Caco-2 (cell line): ENCODE data around the gene HSPA8. TPM values are rescaled to one million over a fixed set of nuclear protein-coding genes. Genes with fewer than 3 reads are reported as not detected.

Source experiments
- Bru-seq: library from RNA; stranded (reverse); fragments of 400-500 nt; gene quantifications from one replicate; lab custom pipeline; 2021; lab: Mats Ljungman, UMichigan
- BruChase-seq, 2 experiments: library from RNA; stranded (reverse); fragments of 400-500 nt; gene quantifications; one replicate each; lab custom pipeline; 2021; lab: Mats Ljungman, UMichigan
- BruUV-seq: library from RNA; stranded (reverse); fragments of 400-500 nt; replicated peaks from 2 replicates; lab custom pipeline; 2021; lab: Mats Ljungman, UMichigan
- CTCF ChIA-PET: fragments of 300-600 bp; sonication (Branson Sonifier 250); formaldehyde crosslinking; loops from one replicate; lab custom pipeline; 2022; ENCODE audit warnings: antibody characterized with exemption; lab: Charles Lee
- POLR2A ChIA-PET: fragments of 300-600 bp; sonication (Branson Sonifier 250); formaldehyde crosslinking; loops from one replicate; lab custom pipeline; 2022; ENCODE audit warnings: antibody characterized with exemption; lab: Charles Lee
- DNase-seq, 2 experiments: peaks; one replicate each; pipeline versions ENCODE4 v3.0.0 to v3.0.0-alpha.2; 2020 to 2022
- H3K27me3 ChIP-seq: replicated peaks from 2 replicates; pipeline ENCODE4 v1.6.0; 2011; ENCODE audit warnings: low read length; ENCODE audit not compliant: control insufficient read depth, insufficient read depth
- H3K36me3 ChIP-seq: 2 replicates; pipeline ENCODE4 v1.5.1; 2011; ENCODE audit warnings: low read length; ENCODE audit not compliant: control insufficient read depth, insufficient read depth
- H3K4me1 ChIP-seq: fragments of 250-450 bp; sonication (Bioruptor Pico); 2 replicates; pipeline ENCODE4 v1.5.1; 2020; ENCODE audit warnings: mild to moderate bottlenecking
- H3K4me3 ChIP-seq: 2 replicates; pipeline ENCODE4 v1.5.1; 2011; ENCODE audit warnings: low read depth, mild to moderate bottlenecking, control low read depth, low read length
- H3K9me3 ChIP-seq: fragments of 250-450 bp; sonication (Bioruptor Pico); 2 replicates; pipeline ENCODE4 v1.5.1; 2020; ENCODE audit warnings: mild to moderate bottlenecking, moderate library complexity
- H3K27ac Mint-ChIP-seq: one replicate; pipeline ENCODE4 v1.8.0; 2022; ENCODE audit warnings: mixed read lengths; ENCODE audit not compliant: unreplicated experiment
- H3K27me3 Mint-ChIP-seq: one replicate; pipeline ENCODE4 v1.8.0; 2022; ENCODE audit warnings: mixed read lengths; ENCODE audit not compliant: insufficient read depth, unreplicated experiment
- H3K36me3 Mint-ChIP-seq: one replicate; pipeline ENCODE4 v1.8.0; 2022; ENCODE audit warnings: mild to moderate bottlenecking, mixed read lengths; ENCODE audit not compliant: insufficient read depth, unreplicated experiment
- H3K4me1 Mint-ChIP-seq: one replicate; pipeline ENCODE4 v1.8.0; 2022; ENCODE audit warnings: low read depth, mixed read lengths; ENCODE audit not compliant: unreplicated experiment
- H3K4me3 Mint-ChIP-seq: one replicate; pipeline ENCODE4 v1.8.0; 2022; ENCODE audit warnings: mild to moderate bottlenecking, moderate library complexity, mixed read lengths; ENCODE audit not compliant: unreplicated experiment
- H3K9me3 Mint-ChIP-seq: one replicate; pipeline ENCODE4 v1.8.0; 2022; ENCODE audit warnings: mixed read lengths; ENCODE audit not compliant: unreplicated experiment
- CTCF ChIP-seq, 2 experiments: fragments of 200-600 bp in 1 of 2; IDR thresholded peaks; 1 replicate in 1 of 2; 2 replicates in 1 of 2; pipeline versions ENCODE4 v1.5.1 to v1.8.0; 2011 to 2022; ENCODE audit warnings: antibody characterized with exemption in 1 of 2, control low read depth in 1 of 2, inconsistent platforms in 1 of 2, low read depth in 1 of 2, low read length in 1 of 2, mild to moderate bottlenecking in 1 of 2, moderate library complexity in 1 of 2; ENCODE audit not compliant: insufficient read depth in 1 of 2, severe bottlenecking in 1 of 2, unreplicated experiment in 1 of 2
- intact Hi-C: fragments of 100-400 bp; cut with micrococcal nuclease; formaldehyde crosslinking; loops from one replicate; pipeline ENCODE4 v1.10.0; 2022; ENCODE audit not compliant: unreplicated experiment
- long read RNA-seq: library from polyadenylated mRNA; stranded (forward); transcript quantifications from one replicate; pipeline ENCODE4 v2.0.0, GENCODE V29; 2022
- total RNA-seq: library from RNA; stranded (reverse); gene quantifications from 2 replicates; pipeline ENCODE4 v1.2.3, GENCODE V29; 2022

The HSPA8 gene
- total RNA-seq (1,923 and 2,051 TPM in 2 replicates), Bru-seq, nascent RNA (percentile 100 among the genes with signal in this experiment), BruChase-seq, experiment 1, labeled RNA remaining after a 2-hour chase (percentile 100 among the genes with signal in this experiment), BruChase-seq, experiment 2, labeled RNA remaining after a 6-hour chase (percentile 100 among the genes with signal in this experiment)
- long read RNA-seq, transcript HSPA8-202 (8 exons, 2,004 nt) = minor isoform, 12 of 3,319 reads
- long read RNA-seq, transcript HSPA8-201 (8 exons, 2,186 nt) = minor isoform, 30 of 3,319 reads
- long read RNA-seq, transcript HSPA8-224 (9 exons, 2,463 nt) = major isoform, 3,076 of 3,319 reads
- long read RNA-seq, transcript HSPA8-222 (6 exons, 1,884 nt) = minor isoform, 17 of 3,319 reads
- long read RNA-seq, partial matches to known transcripts = 82 of 3,319 reads
- long read RNA-seq, other reads (novel, unspliced or antisense) = 87 of 3,319 reads

- Mint-ChIP-seq H3K9me3 (no peaks in the 10 kb centered on the region), H3K27me3 (no peaks in the 10 kb centered on the region), H3K4me3 (peak within 1 kb of the TSS; percentile 84), H3K27ac (peak within 1 kb of the TSS; percentile 98), H3K36me3 (peaks cover 80% of the 10 kb centered on the region), H3K4me1 (peaks cover 31% of the 10 kb centered on the region)
- no peak for TF ChIP-seq CTCF (IDR thresholded peaks at IDR 0.05; ENCODE audit: insufficient read depth in 1 of 2, low read depth in 1 of 2, low read length in 1 of 2, severe bottlenecking in 1 of 2, unreplicated experiment in 1 of 2)
- H3K9me3 ChIP-seq = no peaks in the 10 kb centered on the region
- peaks cover 21% of the 10 kb centered on the region for H3K36me3 ChIP-seq
- no peaks in the 10 kb centered on the region for H3K27me3 ChIP-seq
- CTCF ChIA-PET = interaction anchor here (0.6 to 1.5 kb wide), 15 partner anchors 7 to 1732 kb away, joined by 3 to 8 read pairs (median 4); no protein-coding TSS in a partner anchor
- peak; percentile 60 to 72 for DNase-seq
- POLR2A ChIA-PET = interaction anchor here (0.6 to 1.3 kb wide), 25 partner anchors 8 to 1804 kb away, joined by 3 to 55 read pairs (median 5); partner anchors contain the start of gene UBASH3B
- H3K4me3 ChIP-seq = peak within 1 kb of the TSS; percentile 85
- H3K4me1 ChIP-seq = peaks cover 26% of the 10 kb centered on the region
- intact Hi-C loops = loop anchor here (1.0 to 5.0 kb wide), 3 partner anchors 7 to 681 kb away; partner anchors contain the start of gene ZNF202
- BruUV-seq = TSS peak; percentile 23
These were observed at the start of gene HSPA8 for GRCh38 chr11:123061403-123062157. HSPA8 (minus strand) TSS chr11:123062136; CDS start chr11:123061324, 812 bp downstream.

- Histone ChIP-seq H3K36me3 (no peaks in the 10 kb centered on the region), H3K27me3 (no peaks in the 10 kb centered on the region), H3K9me3 (no peaks in the 10 kb centered on the region), H3K4me1 (peaks cover 13% of the 10 kb centered on the region), H3K4me3 (no peak overlapping the region)
- intact Hi-C loops = loop anchor here (1.0 to 2.0 kb wide), 3 partner anchors 55 to 150 kb away; no protein-coding TSS in a partner anchor
- ChIA-PET CTCF (interaction anchor here (0.6 to 6.8 kb wide), 8 partner anchors 8 to 152 kb away, joined by 3 to 98 read pairs (median 6); no protein-coding TSS in a partner anchor), POLR2A (interaction anchor here (0.6 to 0.9 kb wide), 2 partner anchors 49 to 150 kb away, joined by 3 to 5 read pairs; partner anchors contain the start of gene HSPA8)
- no peaks in the 10 kb centered on the region for H3K9me3 Mint-ChIP-seq
- peaks cover 13% of the 10 kb centered on the region for H3K4me1 Mint-ChIP-seq
- H3K27me3 Mint-ChIP-seq = no peaks in the 10 kb centered on the region
- peak in 1 of 2 experiments; percentile 64 for DNase-seq
- no peak overlapping the region for H3K4me3 Mint-ChIP-seq
- no TSS peak for BruUV-seq
- peak; percentile 84 to 86 for TF ChIP-seq CTCF (IDR thresholded peaks at IDR 0.05; ENCODE audit: insufficient read depth in 1 of 2, low read depth in 1 of 2, low read length in 1 of 2, severe bottlenecking in 1 of 2, unreplicated experiment in 1 of 2)
- H3K36me3 Mint-ChIP-seq = peaks cover 11% of the 10 kb centered on the region
- no peak overlapping the region for H3K27ac Mint-ChIP-seq
These were observed 49.5 kb upstream of the HSPA8 start for GRCh38 chr11:123111465-123111864.
